AG09309 (cell line): ENCODE data around the gene SRSF5.

ENCODE experiments used
- DNase-seq: peaks from one replicate; pipeline ENCODE4 v3.0.0-alpha.2; 2010; ENCODE audit warnings: low read depth
- H3K4me3 ChIP-seq: 2 replicates; pipeline ENCODE4 v1.5.1; 2011; ENCODE audit warnings: mild to moderate bottlenecking, low read depth, low read length, moderate library complexity; ENCODE audit not compliant: control insufficient read depth
- CTCF ChIP-seq: IDR thresholded peaks from 2 replicates; pipeline ENCODE4 v1.5.1; 2011; ENCODE audit warnings: mild to moderate bottlenecking, low read depth, low read length, inconsistent platforms; ENCODE audit not compliant: insufficient read depth, control insufficient read depth; ENCODE audit errors: missing control alignments

The SRSF5 gene

GRCh38 chr14:69769623-69770022 is 2.7 kb downstream of the SRSF5 start:
- H3K4me3 ChIP-seq: no peak overlapping the region
- no peak for DNase-seq
- TF ChIP-seq CTCF: no peak

GRCh38 chr14:69770559-69770958 is 3.6 kb downstream of the SRSF5 start:
- DNase-seq: no peak
- no peak for TF ChIP-seq CTCF
- H3K4me3 ChIP-seq: no peak overlapping the region

- no peak for TF ChIP-seq CTCF
- no peak overlapping the region for H3K4me3 ChIP-seq
- DNase-seq: no peak
Measured at GRCh38 chr14:69771136-69771535, 4.2 kb downstream of the SRSF5 start.

GRCh38 chr14:69772082-69773017 is 5.4 kb downstream of the SRSF5 start:
- no peak overlapping the region for H3K4me3 ChIP-seq
- DNase-seq: no peak
- TF ChIP-seq CTCF: no peak

- no peak for TF ChIP-seq CTCF
- no peak overlapping the region for H3K4me3 ChIP-seq
- no peak for DNase-seq
Measured at GRCh38 chr14:69773571-69774276, 6.8 kb downstream of the SRSF5 start.

GRCh38 chr14:69775012-69775411 is 8.1 kb downstream of the SRSF5 start:
- no peak for TF ChIP-seq CTCF
- DNase-seq: no peak
- H3K4me3 ChIP-seq: no peak overlapping the region
